HG02870 (cell line): Measurements from ENCODE around the gene DNM2.
"Not testable (repeated sequence)": the region's sequence is repeated elsewhere in the genome, so short reads cannot be mapped to it uniquely, and the experiment has no call there.

Source experiments
- ATAC-seq: cut with Tn5 transposase; IDR thresholded peaks from one replicate; pipeline ENCODE4 v1.9.1; 2021; ENCODE audit warnings: mild to moderate bottlenecking, moderate library complexity; ENCODE audit not compliant: unreplicated experiment

The DNM2 gene

GRCh38 chr19:10856899-10857298 lies 139.0 kb downstream of the DNM2 start:
- not testable (repeated sequence) for ATAC-seq

DNA sequence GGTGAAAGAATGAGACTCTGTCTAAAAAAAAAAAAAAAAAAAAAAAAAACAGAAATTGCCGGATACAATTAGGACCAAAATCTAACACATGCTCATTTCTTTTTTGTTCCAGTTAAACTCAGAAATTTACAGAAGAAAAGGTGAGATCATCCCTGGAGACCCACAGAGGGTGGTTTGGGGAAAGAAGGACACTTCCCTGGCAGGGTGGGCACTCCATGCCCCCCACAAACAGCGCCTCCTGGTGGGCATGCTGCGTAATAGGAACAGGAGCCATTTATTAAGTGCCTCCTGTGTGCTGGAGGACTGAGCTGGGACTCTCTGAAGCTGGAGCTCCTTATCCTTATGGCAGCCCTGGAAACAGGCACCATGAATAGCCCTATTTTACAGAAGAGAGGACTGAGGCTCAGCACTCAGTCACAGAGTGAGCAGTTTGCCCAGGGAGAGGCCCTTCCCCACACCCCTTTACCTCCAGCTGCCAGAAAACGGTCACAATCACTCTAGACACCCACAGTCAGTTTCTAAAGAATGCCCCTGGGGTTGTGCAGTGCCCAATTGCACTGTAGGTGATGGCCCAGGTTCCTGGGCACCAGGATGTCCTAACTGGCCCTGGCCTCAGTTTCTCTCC lies 140.4 kb downstream of the DNM2 start:
- no peak for ATAC-seq

DNA sequence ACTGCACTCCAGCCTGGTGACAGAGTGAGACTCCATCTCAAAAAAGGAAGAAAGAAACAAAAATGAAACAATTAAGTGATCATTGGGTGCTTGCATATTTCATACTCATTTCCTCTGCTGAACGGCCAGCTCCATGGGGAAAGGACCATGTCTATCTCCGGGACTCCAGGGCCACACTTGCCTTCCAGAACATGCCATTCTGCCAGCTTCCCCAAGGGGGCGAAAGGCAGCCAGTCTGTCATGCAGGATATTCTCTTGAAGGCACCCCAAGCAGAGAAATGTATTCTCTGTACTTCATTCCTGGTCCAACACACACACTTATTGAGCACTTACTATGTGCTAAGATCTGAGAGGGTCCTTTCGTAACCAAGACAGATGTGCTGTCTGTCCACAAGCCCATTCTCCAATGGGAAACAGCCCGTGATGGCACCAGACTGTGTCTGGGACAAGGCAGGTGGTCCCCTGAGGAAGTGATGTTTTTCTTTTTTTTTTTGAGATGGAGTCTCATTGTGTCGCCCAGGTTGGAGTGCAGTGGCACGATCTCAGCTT lies 143.3 kb downstream of the DNM2 start:
- no peak for ATAC-seq

- ATAC-seq = no peak
Observed at GRCh38 chr19:10862561-10863106, 144.8 kb downstream of the DNM2 start.

DNA sequence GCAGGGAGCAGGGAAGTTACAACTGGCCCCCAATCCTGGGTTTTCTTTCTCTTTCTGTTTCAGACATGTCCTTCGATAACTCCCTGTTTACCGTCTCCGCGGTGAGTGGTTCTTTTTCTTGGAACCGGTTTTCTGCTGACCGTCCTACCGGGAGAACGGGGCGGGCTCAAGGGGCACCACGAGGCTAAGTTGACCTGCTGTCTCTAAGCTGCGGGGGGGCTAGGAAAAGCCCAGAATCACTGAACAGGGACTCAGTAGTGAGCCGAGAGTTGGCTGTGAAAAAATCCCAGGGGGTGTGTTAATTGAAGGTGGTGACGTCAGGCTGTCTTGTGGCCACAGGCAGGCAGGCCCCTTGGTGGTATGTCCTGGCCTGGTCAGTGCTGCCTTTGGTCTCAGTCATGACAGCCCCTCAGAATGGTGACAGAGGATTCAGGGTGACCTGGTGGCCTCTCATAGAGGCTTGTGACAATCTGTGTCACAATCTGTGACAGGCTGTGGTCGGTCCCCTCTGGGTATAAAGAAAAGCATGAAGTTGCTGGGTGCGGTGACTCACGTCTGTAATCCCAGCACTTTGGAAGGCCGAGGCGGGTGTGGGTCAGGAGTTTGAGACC lies 145.3 kb downstream of the DNM2 start:
- no peak for ATAC-seq

DNA sequence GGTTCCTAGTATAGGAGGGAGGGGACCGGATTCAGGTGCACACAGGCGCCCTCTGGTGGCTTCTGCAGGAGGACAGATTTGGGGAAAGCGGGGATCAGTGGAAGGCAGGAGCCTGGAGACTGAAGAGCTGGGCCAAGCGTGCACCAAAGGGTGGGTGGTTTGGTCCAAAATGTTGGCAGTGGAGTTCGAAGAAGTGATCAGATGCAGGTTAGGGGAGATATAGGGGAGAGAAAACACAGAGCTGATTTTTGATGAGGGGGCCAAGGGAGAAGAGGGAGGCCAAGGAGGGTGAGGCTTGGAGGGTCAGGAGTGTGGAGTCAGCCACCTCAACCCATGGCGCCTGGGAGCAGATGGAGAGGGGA lies 146.6 kb downstream of the DNM2 start:
- ATAC-seq = no peak

GRCh38 chr19:10866495-10866894 lies 148.6 kb downstream of the DNM2 start:
- no peak for ATAC-seq

DNA sequence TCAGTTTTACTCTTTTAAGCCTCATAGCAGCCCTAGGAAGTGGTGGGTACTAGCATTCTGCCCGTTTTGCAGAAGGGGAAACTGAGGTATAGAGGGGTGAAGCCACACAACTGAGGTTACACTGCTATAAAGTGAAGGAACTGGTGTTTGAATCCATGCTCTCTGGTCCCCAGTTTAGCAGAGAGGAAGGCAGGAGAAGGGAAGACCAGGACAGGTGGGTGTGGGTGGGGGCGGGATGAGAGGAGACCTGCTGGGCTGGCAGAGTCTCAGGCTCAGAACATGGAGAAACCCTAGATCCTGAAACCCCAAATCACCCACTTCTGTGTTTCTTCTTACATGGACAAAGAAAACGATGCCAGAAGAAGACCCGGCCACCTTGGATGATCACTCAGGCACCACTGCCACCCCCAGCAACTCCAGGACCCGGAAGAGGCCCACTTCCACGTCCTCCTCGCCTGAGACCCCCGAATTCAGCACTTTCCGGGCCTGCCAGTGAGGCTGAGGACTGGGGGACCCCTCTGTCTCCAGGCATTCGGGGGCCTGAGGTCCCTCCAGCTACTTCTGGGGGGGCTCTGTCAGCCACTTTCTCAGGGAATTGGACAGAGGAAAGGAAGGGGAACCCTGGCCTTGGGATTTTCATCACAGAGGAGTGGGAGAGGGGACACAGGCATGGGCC lies 151.1 kb downstream of the DNM2 start:
- ATAC-seq = no peak

GRCh38 chr19:10869872-10870311 lies 152.0 kb downstream of the DNM2 start:
- not testable (repeated sequence) for ATAC-seq

DNA sequence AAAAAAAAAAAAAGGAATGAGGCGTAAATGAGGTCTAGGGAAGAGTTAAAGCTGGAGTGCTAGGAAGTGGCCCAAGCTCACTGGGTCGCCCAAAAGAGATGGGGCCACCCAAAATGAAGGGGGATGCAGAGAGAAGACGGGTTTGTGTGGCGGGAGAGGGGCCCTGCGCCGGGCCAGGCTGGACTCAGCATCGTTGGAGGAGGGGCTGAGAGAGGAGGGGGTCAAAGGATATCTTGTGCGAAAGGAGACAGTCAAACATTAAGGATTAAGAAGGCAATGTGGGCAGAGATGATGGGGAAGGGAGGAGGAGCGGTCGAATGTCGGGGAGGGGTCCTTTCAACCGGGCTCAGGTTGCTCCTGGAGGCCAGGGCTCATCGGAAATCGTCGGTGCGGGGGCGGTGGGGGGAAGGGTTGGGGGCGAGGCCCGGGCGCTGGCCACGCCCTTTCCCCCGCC lies 152.6 kb downstream of the DNM2 start:
- ATAC-seq = no peak

DNA sequence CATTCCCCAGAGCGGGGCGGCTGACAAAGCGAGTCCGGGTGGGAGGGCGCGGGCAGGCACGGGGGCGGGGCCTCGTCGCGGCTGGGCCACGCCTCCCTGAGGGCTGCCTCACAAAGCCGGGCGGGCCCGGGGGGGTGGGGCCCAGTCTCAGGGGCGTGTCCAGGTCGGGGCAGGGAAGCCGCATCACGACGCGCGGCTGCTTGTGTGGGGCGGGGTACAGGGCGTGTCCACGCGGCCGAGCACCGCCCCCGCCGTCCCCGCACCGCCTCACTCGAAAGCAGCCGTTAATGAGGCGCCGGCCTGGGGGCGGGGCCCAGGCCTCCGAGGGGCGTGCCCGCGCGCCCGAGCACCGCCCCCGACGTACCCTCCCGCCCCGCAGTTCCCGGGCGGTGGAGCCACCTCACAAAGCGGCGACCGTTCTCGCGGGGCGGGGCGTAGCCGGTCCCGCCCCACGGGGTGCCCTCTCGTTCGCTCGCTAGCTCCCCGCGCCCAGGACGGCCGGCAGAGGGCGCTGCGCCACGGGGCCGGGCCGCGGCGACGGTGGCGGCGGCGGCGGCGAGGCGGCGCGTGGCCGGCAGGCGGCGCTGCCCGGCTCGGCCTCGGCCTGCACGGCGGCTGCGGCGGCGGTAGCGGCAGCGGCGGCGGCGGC lies 153.2 kb downstream of the DNM2 start, which contains the start of gene CARM1:
TSS of gene CARM1 (plus strand) at position 599 of the 649 bp plus-strand sequence. CDS start 150 bp downstream, outside the sequence.
- peak; percentile 73 for ATAC-seq

GRCh38 chr19:10871711-10872545 lies 154.0 kb downstream of the DNM2 start:
- ATAC-seq = no peak

GRCh38 chr19:10872546-10873107 lies 154.7 kb downstream of the DNM2 start:
- no peak for ATAC-seq

DNA sequence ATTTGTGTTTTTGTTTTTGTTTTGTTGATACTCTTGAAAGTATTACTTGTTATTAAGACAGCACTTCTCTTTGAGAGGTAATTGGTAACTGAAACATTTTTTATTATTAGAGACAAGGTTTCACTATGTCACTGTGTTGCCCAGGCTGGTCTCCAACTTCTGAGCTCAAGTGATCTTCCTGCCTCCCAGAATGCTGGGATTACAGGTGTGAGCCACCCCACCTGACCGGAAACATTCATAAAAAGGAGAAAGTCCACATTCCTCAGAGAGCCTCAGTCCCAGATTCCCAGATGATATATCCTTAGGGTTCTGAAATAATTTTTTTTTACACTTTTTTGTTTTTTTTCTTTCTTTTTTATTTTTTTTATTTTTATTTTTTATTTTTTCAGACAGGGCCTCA lies 156.1 kb downstream of the DNM2 start:
- no peak for ATAC-seq

- ATAC-seq = peak; percentile 68
Observed at GRCh38 chr19:10876459-10877240, 158.8 kb downstream of the DNM2 start.

GRCh38 chr19:10877608-10878007 lies 159.7 kb downstream of the DNM2 start:
- ATAC-seq = not testable (repeated sequence)

- no peak for ATAC-seq
Observed at GRCh38 chr19:10878253-10878652, 160.4 kb downstream of the DNM2 start.
